SK-N-MC (cell line): Measurements from ENCODE around the gene IL33.

ENCODE experiments used
- EZH2 ChIP-seq: fragments of 200-600 bp; sonication (generic); IDR thresholded peaks from one replicate; pipeline ENCODE4 v1.6.1; 2017; ENCODE audit warnings: antibody characterized with exemption
- POLR2AphosphoS5 ChIP-seq: IDR thresholded peaks from 2 replicates; pipeline ENCODE4 v1.6.1; 2012; ENCODE audit warnings: mild to moderate bottlenecking, low read depth, low read length, borderline replicate concordance

DNA sequence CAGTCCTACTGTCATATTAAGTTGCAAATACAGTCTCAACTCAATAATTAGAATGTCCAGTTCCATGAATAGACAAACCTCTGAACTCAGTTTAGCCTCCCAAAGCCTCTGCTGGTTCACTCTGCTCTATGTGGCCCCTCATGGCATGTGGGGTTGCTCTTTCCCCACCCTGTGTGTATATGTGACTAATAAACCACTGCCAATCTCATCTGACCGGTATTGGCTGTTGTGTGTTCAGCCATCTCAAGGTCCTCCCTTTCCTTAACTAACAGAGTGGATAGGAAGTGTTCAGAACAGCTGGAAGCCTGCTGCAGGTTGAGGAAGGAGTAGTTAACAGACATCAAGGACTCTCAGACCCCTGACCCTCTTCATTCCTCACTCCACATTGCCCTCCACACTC, 55.3 kb downstream of the IL33 start:
- TF ChIP-seq POLR2AphosphoS5 (no peak), EZH2 (no peak)
